Activated T-helper 1 cell treated with anti-CD3 and anti-CD28 coated beads, Interleukin-12 subunit alpha, Interleukin-12 subunit beta, Interleukin-2, Interleukin-4 antibody, amounts not matched to agents 30 ng/mL and 10 ng/mL and 1 ng/mL, durations not matched to agents 14 hours and 24 hours and 36 hours (primary cell): ENCODE results near the gene ANKRD55. TPM values are rescaled to one million over a fixed set of nuclear protein-coding genes. Genes with fewer than 3 reads are reported as not detected.
"Not testable (repeated sequence)": the region's sequence is repeated elsewhere in the genome, so short reads cannot be mapped to it uniquely, and the experiment has no call there.

ENCODE experiments used
- DNase-seq: peaks from one replicate; pipeline ENCODE4 v3.0.0; 2021; ENCODE audit warnings: low spot score
- H3K27ac Mint-ChIP-seq: one replicate; pipeline ENCODE4 v1.8.0; 2021; ENCODE audit warnings: mild to moderate bottlenecking, mixed read lengths
- H3K27me3 Mint-ChIP-seq: one replicate; pipeline ENCODE4 v1.8.0; 2022; ENCODE audit warnings: mild to moderate bottlenecking, moderate library complexity, mixed read lengths; ENCODE audit not compliant: insufficient read depth
- H3K36me3 Mint-ChIP-seq: one replicate; pipeline ENCODE4 v1.8.0; 2021; ENCODE audit warnings: low read depth, mixed read lengths
- H3K4me1 Mint-ChIP-seq: one replicate; pipeline ENCODE4 v1.8.0; 2021; ENCODE audit warnings: low read depth, mixed read lengths
- H3K4me3 Mint-ChIP-seq: one replicate; pipeline ENCODE4 v1.8.0; 2021; ENCODE audit warnings: mild to moderate bottlenecking, moderate library complexity, mixed read lengths
- H3K9me3 Mint-ChIP-seq: one replicate; pipeline ENCODE4 v1.8.0; 2021; ENCODE audit warnings: mixed read lengths
- intact Hi-C: fragments of 100-400 bp; cut with micrococcal nuclease; formaldehyde crosslinking; loops from one replicate; pipeline ENCODE4 v1.15.1; 2024
- total RNA-seq: library from RNA; stranded (reverse); gene quantifications from 2 replicates; pipeline ENCODE4 v1.2.3, GENCODE V29; 2022

Gene ANKRD55
- total RNA-seq, 1 donor from 2014 or later, result 1.0 TPM

DNA sequence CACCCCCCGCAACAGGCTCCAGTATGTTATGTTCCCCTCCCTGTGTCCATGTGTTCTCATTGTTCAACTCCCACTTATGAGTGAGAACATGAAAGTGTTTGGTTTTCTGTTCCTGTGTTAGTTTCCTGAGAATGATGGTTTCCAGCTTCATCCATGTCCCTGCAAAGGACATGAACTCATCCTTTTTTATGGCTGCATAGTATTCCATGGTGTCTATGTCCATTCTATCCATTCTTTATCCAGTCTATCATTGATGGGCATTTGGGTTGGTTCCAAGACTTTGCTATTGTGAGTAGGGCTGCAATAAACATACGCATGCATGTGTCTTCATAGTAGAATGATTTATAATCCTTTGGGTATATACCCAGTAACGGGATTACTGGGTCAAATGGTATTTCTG, 35.6 kb upstream of the ANKRD55 start:
- H3K4me1 Mint-ChIP-seq, result peaks cover 21% of the 10 kb centered on the region
- not testable (repeated sequence) for H3K27ac Mint-ChIP-seq, H3K4me3 Mint-ChIP-seq, H3K27me3 Mint-ChIP-seq, H3K36me3 Mint-ChIP-seq, H3K9me3 Mint-ChIP-seq, DNase-seq
- intact Hi-C loops, result loop anchor here (1.0 to 5.0 kb wide), 3 partner anchors 290 to 954 kb away; no protein-coding TSS in a partner anchor

DNA sequence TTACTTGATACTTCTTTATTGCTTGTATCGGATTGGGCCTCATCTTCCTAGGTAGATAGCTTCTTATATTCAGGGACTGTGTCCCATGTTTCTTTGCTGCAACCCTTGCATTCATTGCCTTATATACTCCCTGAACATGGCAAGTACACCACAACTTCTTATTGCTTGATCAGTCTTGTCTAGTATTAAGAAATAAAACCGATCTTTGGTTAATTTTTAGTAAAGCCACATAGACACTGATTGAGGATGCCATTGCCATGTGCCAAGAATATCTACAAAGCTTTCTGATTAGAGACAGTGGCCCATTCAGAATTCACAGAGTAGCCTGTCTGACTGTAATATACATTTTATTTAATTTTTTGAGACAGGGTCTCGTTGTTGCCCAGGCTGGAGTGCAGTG, 34.7 kb upstream of the ANKRD55 start:
- Mint-ChIP-seq H3K27me3 (peaks cover 1% of the 10 kb centered on the region), H3K9me3 (no peaks in the 10 kb centered on the region), H3K4me1 (peaks cover 21% of the 10 kb centered on the region), H3K36me3 (no peaks in the 10 kb centered on the region), H3K27ac (no peak overlapping the region), H3K4me3 (no peak overlapping the region)
- intact Hi-C loops, result loop anchor here (5.0 kb wide), 1 partner anchor 954 kb away; no protein-coding TSS in a partner anchor
- DNase-seq, result no peak

DNA sequence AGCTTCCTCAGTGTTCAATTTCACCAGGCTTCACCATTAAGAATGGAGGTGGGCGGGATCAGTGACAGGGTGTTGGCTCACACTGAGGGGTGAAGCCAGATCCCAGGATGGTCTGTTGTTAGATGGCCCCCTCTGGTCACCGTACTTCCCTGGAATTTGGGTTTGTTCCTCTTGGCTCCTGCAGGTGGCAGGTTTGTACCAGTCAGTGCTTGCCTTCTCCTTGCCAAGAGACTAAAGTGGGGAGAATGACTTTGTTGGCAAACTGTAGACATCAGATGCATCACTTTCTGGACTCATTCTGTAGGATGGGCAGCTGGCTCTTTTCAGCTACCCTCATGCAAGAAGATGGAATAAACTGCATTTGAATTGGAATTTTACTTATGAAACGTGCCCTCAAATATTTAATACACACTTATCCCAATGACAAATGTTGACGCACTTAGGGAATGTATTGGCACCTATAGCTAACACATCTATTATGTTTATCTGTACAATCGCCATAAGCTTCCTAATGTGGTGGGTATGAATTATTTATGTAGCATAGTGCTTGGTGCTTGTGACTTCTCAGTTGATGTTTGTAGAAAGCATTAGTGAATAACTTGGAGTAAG, 31.4 kb upstream of the ANKRD55 start:
- no peak overlapping the region for H3K27ac Mint-ChIP-seq
- no peak for DNase-seq
- intact Hi-C loops, result loop anchor here (5.0 kb wide), 1 partner anchor 958 kb away; no protein-coding TSS in a partner anchor
- no peaks in the 10 kb centered on the region for H3K9me3 Mint-ChIP-seq
- H3K36me3 Mint-ChIP-seq, result no peaks in the 10 kb centered on the region
- H3K27me3 Mint-ChIP-seq, result peaks cover 1% of the 10 kb centered on the region
- H3K4me1 Mint-ChIP-seq, result peaks cover 4% of the 10 kb centered on the region
- H3K4me3 Mint-ChIP-seq, result no peak overlapping the region

DNA sequence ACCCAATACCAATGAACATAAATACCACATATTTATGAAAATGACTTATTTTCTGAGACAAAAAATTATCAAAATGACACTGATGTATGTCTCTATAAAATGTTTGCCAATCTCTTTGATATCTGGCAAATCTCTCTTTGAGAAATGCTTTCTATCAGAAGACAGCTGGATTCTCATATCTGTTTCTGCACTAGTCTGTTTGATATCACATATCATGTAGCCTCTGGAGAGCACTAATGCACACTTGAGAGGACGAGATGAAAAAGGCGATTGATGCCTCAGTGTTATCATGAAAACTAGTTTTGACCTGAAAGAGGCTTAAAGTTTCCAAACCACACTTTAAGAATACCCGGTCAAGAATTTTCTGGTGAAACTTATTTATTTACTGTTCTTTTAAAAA, 29.1 kb upstream of the ANKRD55 start:
- H3K27me3 Mint-ChIP-seq, result peaks cover 3% of the 10 kb centered on the region
- intact Hi-C loops, result no loop called here
- no peaks in the 10 kb centered on the region for H3K36me3 Mint-ChIP-seq
- H3K4me3 Mint-ChIP-seq, result no peak overlapping the region
- H3K4me1 Mint-ChIP-seq, result no peaks in the 10 kb centered on the region
- no peak overlapping the region for H3K27ac Mint-ChIP-seq
- DNase-seq, result no peak
- no peaks in the 10 kb centered on the region for H3K9me3 Mint-ChIP-seq

DNA sequence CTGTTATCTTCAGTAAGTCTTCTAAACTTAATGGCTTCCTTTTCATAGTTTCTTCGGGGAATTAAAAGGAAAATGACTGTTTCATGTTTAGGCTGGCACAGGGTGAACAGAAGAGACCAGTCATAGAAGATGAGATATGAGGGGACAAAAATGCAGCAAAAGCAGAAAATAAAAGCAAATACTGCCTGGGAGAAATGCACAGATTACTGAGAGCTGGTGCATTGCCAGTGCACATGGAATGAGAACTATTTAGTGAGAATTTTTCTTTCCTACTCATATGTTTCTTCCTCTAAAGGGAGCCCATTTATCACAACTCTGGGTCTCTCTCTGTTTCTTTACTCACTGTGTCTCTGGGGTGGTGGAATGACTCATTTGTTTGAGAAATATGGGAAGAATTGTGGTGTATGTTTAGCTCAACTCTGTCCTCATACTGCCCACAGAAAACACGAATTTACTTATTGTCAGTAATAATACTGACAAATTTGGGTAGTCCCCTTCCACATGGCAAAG, 25.9 kb upstream of the ANKRD55 start:
- Mint-ChIP-seq H3K9me3 (no peaks in the 10 kb centered on the region), H3K4me3 (no peak overlapping the region), H3K27ac (no peak overlapping the region), H3K36me3 (no peaks in the 10 kb centered on the region), H3K27me3 (peaks cover 14% of the 10 kb centered on the region), H3K4me1 (no peaks in the 10 kb centered on the region)
- DNase-seq, result no peak
- intact Hi-C loops, result loop anchor here (1.0 to 5.0 kb wide), 8 partner anchors 58 to 390 kb away; no protein-coding TSS in a partner anchor

DNA sequence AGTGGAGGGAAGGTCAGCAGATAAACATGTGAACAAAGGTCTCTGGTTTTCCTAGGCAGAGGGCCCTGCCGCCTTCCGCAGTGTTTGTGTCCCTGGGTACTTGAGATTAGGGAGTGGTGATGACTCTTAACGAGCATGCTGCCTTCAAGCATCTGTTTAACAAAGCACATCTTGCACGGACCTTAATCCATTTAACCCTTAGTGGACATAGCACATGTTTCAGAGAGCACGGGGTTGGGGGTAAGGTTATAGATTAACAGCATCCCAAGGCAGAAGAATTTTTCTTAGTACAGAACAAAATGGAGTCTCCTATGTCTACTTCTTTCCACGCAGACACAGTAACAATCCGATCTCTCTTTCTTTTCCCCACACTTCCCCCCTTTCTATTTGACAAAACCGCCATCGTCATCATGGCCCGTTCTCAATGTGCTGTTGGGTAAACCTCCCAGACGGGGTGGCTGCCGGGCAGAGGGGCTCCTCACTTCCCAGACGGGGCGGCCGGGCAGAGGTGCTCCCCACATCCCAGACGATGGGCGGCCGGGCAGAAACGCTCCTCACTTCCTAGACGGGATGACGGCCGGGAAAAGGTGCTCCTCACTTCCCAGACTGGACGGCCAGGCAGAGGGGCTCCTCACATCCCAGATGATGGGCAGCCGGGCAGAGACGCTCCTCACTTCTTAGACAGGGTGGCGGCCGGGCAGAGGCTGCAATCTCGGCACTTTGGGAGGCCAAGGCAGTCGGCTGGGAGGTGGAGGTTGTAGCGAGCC, 24.8 kb upstream of the ANKRD55 start:
- not testable (repeated sequence) for H3K36me3 Mint-ChIP-seq, H3K4me1 Mint-ChIP-seq, DNase-seq, H3K27ac Mint-ChIP-seq, H3K4me3 Mint-ChIP-seq, H3K9me3 Mint-ChIP-seq
- intact Hi-C loops, result loop anchor here (2.0 to 5.0 kb wide), 6 partner anchors 57 to 389 kb away; no protein-coding TSS in a partner anchor
- peaks cover 17% of the 10 kb centered on the region for H3K27me3 Mint-ChIP-seq

DNA sequence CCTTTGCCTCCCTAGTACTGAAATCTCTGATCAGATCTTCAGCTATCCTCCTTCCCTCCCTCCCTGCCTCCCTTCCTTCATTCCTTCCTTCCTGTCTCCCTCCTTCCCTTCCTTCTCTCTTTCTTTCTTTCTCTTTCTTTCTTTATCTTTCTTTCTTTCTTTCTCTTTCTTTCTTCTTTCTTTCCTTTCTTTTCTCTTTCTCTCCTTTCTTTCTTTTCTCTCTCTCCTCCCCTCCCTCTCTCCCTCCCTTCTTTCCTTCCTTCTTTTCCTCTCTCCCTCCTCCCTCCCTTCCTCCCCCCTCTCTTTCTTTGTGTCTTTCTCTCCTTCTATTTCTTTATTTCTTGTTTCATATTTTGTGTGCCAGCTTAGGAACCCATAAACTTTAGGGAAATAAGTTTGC, 23.9 kb upstream of the ANKRD55 start:
- H3K9me3 Mint-ChIP-seq, result no peaks in the 10 kb centered on the region
- intact Hi-C loops, result loop anchor here (5.0 kb wide), 3 partner anchors 100 to 260 kb away; no protein-coding TSS in a partner anchor
- no peaks in the 10 kb centered on the region for H3K36me3 Mint-ChIP-seq
- DNase-seq, result no peak
- no peaks in the 10 kb centered on the region for H3K4me1 Mint-ChIP-seq
- H3K27ac Mint-ChIP-seq, result no peak overlapping the region
- H3K4me3 Mint-ChIP-seq, result no peak overlapping the region
- peaks cover 17% of the 10 kb centered on the region for H3K27me3 Mint-ChIP-seq

DNA sequence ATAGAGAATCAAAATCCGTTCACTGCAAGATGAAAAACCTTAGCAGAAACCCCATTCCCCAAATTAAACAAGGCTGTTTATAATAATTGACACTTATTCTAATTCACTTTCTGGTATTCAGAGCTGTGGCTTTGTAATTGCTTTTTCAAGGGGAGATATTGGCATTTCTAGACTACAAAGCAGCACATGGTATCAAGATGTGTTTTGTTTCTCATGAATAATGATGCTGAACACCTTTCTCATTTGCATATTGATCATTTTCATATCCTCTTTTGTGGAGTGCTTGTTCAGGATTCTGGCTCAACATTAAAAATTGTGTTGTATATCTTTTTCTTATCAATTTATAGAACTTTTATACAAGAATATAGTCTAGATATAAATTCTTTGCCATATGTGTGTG, 22.4 kb upstream of the ANKRD55 start:
- peaks cover 17% of the 10 kb centered on the region for H3K27me3 Mint-ChIP-seq
- DNase-seq, result no peak
- H3K9me3 Mint-ChIP-seq, result no peaks in the 10 kb centered on the region
- no peak overlapping the region for H3K4me3 Mint-ChIP-seq
- no peak overlapping the region for H3K27ac Mint-ChIP-seq
- no peaks in the 10 kb centered on the region for H3K36me3 Mint-ChIP-seq
- H3K4me1 Mint-ChIP-seq, result no peaks in the 10 kb centered on the region
- intact Hi-C loops, result loop anchor here (5.0 kb wide), 3 partner anchors 98 to 258 kb away; no protein-coding TSS in a partner anchor

DNA sequence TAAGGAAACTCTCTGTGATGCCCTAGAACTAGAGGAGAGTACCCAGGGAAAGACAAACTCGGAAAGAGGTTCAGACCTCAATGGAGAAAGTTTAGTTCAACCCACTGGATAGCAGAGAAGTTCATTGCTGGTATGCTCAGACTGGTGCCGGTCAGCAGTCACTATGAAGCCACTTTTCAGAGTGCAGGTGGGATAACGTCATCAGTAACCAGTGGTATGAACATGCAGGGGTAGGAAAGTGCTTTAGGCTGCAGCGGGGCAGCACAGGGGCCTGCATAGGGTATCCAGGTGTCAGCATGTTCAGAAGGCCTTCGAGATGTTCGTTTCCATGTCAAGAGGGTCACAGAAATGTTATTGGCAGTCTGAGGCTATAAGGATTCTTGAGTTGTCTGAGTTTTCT, 20.8 kb upstream of the ANKRD55 start:
- H3K4me1 Mint-ChIP-seq, result no peaks in the 10 kb centered on the region
- peaks cover 17% of the 10 kb centered on the region for H3K27me3 Mint-ChIP-seq
- H3K27ac Mint-ChIP-seq, result no peak overlapping the region
- DNase-seq, result no peak
- intact Hi-C loops, result no loop called here
- H3K36me3 Mint-ChIP-seq, result no peaks in the 10 kb centered on the region
- no peak overlapping the region for H3K4me3 Mint-ChIP-seq
- H3K9me3 Mint-ChIP-seq, result peaks cover 3% of the 10 kb centered on the region

DNA sequence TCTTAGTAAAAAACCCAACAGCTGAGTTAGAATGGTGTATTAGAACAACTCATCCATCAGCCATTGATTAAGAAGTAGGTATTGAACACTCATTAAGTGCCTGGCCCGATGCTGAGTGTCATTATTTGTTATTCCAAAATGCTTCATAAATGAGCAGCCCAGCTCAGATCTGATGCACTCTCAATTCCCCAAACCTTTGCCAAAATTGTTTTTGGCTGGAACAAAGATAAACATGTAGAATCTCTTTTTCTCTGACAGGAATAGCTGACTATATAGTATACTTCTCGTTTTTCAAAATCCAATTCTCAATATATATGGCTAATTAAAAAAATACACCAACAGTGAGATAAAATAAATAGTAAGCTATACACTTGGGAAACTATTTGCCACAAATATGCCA, 20.0 kb upstream of the ANKRD55 start:
- no peak for DNase-seq
- H3K4me3 Mint-ChIP-seq, result no peak overlapping the region
- H3K27ac Mint-ChIP-seq, result no peak overlapping the region
- H3K27me3 Mint-ChIP-seq, result peaks cover 17% of the 10 kb centered on the region
- H3K9me3 Mint-ChIP-seq, result peaks cover 8% of the 10 kb centered on the region
- intact Hi-C loops, result no loop called here
- no peaks in the 10 kb centered on the region for H3K4me1 Mint-ChIP-seq
- no peaks in the 10 kb centered on the region for H3K36me3 Mint-ChIP-seq

DNA sequence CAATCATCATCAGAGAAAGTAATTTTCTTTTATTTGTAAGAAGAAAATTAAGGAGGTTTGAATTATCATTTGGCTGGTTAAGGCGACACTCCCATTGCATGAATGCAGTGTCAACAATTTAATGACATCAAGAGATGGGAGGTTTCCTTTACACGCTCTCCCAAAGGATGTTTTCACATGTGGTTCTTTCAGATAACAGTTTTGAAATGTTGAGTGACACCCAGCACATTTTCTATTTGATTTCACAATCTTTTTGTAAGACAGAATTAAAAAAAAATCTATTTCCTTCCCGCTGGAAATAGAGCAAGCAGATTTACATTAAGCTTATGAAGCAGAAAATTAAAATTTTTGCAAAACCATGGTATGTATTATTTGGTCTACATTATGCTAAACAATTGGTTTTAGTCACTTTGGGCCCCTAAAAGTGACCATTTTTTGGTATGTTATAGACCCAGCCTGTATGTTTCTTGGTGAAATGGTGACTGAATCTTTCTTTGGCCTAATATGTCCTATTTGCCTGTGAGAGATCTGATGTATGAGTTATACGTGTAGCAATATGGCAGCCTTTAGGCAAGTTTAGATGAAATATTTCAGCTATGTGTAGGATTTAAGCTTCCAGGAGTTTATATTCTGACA, 18.9 kb upstream of the ANKRD55 start:
- peaks cover 14% of the 10 kb centered on the region for H3K27me3 Mint-ChIP-seq
- no peak overlapping the region for H3K27ac Mint-ChIP-seq

DNA sequence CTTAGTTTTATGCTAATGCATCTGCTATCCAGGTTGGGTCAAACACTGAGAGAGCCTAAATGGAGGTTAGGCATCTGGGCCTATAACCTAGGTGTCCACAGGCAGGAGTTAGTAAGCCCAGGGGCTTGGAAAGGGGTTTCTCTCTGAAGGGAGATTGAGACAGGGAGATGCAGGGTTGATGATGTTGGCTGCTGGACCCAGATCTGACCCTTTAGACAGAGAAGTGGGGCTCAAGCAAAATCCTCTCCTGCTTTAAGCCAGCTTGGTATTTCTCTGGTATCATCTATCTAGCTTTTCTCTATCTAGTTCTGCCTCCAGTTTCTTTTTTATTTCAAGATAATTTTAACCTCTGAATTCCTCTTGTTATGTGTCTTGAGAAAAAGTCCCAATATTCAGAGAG, 18.3 kb upstream of the ANKRD55 start:
- peaks cover 11% of the 10 kb centered on the region for H3K27me3 Mint-ChIP-seq
- no peak for DNase-seq
- H3K9me3 Mint-ChIP-seq, result peaks cover 8% of the 10 kb centered on the region
- no peak overlapping the region for H3K27ac Mint-ChIP-seq
- intact Hi-C loops, result no loop called here
- no peaks in the 10 kb centered on the region for H3K36me3 Mint-ChIP-seq
- H3K4me3 Mint-ChIP-seq, result no peak overlapping the region
- H3K4me1 Mint-ChIP-seq, result no peaks in the 10 kb centered on the region

More for the DNA sequence above, 18.9 kb upstream of the ANKRD55 start:
- intact Hi-C loops, result no loop called here
- H3K36me3 Mint-ChIP-seq, result no peaks in the 10 kb centered on the region
- no peaks in the 10 kb centered on the region for H3K4me1 Mint-ChIP-seq
- no peak for DNase-seq
- H3K9me3 Mint-ChIP-seq, result peaks cover 8% of the 10 kb centered on the region
- H3K4me3 Mint-ChIP-seq, result no peak overlapping the region

DNA sequence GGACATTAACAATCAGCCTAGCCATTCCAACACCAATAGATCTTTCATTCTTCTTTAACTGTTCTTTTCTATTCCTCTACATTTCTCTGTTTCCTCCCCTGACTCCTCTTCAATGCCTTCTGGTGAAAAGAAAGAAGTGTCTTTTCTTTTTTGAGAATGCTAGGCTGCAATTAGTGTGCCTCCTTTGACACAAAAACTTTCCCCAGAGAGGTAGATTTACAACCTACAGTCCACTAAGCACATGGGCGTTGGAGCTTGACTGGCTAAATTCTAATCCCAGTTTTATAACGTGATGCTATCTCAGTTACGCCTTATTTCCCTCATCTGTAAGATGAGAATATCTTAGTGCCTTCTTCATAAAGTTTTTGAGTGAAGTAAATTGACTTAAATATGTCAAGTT, 16.9 kb upstream of the ANKRD55 start:
- Mint-ChIP-seq H3K36me3 (peaks cover 1% of the 10 kb centered on the region), H3K4me3 (no peak overlapping the region), H3K4me1 (no peaks in the 10 kb centered on the region), H3K27me3 (peaks cover 6% of the 10 kb centered on the region), H3K9me3 (peaks cover 8% of the 10 kb centered on the region), H3K27ac (no peak overlapping the region)
- intact Hi-C loops, result no loop called here
- DNase-seq, result no peak
